GM19452 (cell line): Measurements from ENCODE around the gene PSD2.

Experiments
- ATAC-seq: cut with Tn5 transposase; IDR thresholded peaks from one replicate; pipeline ENCODE4 v1.9.1; 2021; ENCODE audit not compliant: unreplicated experiment

The PSD2 gene

GRCh38 chr5:139854029-139854605 lies 58.5 kb downstream of the PSD2 start:
- ATAC-seq, result no peak

GRCh38 chr5:139854953-139855352 lies 59.3 kb downstream of the PSD2 start:
- no peak for ATAC-seq

DNA sequence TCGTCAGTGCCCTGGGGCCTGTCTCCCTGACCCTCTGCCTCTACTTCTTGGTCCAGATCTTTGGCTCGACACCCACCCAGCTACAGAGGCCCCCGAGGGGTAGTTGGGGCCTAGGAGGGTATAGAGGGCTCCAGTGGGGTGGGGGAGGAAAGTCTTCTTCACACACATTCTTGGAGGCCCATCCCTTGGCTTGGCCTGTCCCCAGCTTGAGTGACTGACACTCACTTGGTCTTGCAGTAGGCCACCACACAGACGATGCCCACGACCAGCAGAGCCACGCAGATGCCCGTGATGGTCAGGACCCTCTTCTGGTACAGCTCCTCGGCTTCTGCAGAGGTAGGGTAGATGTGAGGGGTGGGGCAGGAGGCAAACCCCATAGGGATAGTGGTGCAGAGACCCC lies 59.8 kb downstream of the PSD2 start:
- no peak for ATAC-seq

DNA sequence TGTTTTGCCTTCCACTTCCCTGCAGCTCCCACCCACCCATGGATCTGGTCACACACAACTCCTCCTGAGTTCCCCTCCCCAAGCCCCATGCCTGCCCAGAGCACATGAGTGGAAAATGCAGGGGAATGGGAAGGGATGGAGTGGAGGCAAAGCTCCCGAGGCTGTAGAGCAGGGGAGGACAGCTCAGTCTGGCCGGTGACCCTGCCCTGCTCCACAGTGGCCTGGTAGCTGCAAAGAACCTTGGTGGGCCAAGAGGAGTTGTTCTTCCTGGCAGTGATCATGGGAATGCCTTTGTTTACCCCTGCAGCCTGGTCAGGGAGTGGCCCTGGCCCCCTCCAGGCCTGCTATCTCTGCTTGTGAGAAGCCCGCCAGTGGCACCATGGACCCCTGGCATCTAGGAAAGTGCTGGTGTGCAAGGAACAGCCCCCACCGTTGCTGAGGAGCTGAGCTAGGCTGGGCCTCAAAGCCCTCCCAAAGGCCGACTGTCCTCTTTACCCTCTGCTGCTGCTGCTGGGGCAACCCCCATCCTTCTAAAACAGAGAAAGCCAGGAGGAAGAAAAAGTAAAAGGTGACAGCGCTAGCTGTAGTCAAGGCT lies 60.4 kb downstream of the PSD2 start:
- ATAC-seq, result no peak

DNA sequence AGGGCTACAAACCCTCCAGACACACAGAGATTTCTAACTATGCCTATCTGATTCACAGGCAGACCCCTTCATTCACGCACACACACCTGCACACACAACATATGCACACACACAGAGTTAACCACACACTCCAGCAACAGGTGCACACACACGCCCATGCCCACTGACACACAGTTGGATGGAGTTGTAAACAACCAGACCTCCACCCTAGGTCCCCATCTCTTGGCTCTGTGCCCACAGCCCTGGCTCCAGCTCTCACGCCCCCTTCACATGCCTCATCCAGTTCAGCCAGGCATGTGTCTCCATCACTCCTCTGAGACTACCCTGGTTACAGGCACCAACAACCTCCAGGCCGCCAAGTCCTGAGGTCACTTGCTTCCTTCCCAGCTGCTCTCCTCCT lies 61.1 kb downstream of the PSD2 start:
- no peak for ATAC-seq

GRCh38 chr5:139859013-139859412 lies 63.4 kb downstream of the PSD2 start:
- ATAC-seq, result no peak

DNA sequence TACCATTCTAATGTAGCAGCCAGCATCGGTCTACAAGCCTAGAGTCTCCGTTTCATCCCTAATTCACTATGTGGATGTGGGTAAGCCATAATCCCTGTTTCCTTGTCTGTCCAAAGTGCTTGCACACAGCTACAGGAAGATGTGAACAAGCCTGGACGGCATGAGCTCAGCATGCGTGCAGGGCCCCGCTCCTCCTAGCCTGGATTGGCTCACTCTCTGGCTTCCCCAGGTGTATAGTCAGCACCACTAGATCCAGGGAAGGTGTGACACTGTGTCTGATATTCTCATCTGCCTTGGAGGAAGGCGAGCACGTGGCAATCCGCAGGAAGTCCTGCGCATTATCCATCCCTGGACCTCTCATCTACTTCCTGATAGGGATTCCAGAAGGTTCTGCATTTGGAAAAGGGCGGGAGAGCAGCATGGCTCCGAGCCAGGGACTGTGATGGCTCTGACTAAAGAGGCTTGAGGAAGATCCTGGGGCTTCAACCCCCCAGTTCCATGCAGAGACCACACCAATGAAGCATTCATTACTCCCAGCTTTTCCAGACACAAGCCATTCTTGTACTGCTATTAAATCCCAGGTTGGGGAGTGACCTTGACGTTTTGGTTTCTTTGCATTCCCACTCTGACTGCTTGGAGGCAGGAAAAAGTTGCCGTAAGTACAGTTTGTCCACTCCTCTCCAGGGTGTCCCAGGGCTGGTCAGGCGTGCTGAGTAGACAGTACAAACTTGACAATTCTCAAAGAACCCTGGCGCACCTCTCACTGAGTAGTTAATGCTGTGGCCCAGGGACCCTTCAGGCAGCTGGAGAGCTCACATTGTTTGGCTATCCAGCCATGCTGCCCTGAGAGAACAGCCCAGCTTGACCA lies 65.6 kb downstream of the PSD2 start:
- no peak for ATAC-seq

- no peak for ATAC-seq
Measured at GRCh38 chr5:139861889-139862207, 66.2 kb downstream of the PSD2 start.

GRCh38 chr5:139862313-139862712 lies 66.7 kb downstream of the PSD2 start:
- ATAC-seq, result peak; percentile 48

DNA sequence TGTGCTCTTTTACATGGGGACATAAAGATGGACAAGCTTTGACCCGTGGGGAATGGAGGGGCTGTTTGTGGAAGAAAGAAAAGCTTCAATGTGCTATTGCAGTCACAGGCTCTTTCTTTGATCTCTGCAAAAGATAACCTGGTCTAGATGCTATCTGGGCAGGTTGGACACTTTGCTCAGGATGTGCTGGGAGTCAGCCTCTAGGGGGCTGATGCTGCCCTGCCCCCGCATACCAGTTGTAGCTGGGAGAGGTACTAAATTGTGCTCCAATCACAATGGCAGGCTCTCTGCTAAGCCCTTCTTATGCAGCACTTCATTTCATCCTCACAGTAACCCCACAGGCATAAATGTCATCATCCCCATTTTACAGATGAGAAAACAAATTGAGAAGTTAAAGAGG lies 67.2 kb downstream of the PSD2 start:
- ATAC-seq, result no peak

DNA sequence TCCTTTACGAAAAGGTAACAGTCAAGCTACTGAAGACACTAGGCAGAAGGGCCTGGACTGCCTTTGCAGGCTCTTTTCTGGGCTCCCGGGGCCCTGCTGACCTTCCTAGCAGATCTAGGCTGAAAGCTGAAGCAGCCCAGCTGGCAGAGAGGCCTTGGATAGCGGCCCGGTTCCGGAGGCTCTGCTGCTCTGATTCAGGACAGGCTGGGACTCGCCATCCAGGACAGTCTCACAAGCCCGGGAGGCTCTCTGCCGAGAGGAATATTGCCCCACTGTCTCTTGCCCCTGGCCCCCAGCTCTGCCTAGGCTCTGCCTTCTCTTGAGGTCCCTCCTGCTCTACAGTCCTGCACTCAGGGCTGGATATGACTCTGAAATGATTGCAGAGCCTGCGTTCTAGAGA lies 67.8 kb downstream of the PSD2 start:
- ATAC-seq, result no peak

DNA sequence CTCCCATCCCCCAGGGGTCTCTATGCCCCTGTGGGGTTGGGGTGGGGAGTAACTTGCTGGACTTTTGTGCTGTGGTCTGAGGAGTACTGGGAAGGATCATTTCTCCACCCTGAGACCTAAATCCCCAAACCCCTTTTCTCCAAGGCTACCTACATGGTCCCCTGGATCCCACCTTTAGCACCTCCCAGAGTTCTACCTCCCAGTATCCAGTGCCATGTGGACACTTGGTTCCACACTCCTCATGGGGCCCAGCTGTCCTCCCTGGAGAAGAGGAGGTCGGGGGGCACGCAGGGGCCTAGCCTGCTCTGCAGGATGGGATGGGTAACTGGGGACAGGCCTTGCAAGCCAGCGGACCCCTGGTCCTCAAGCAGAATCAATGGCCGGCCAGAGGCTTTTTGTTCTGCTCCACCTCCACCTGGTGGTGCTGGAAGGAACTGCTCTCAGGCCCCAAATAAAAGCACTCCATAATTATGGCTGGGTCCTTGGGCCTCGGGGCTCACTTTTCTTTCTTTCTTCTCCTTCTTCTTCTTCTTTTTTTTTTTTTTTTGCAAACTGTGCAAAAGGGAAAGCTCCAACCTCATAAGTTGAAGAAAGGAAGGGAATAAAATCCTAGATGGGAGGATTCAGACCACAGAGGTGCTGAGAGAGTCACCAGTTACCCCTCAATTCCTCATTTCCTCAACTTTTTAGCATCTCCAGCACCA lies 68.4 kb downstream of the PSD2 start:
- ATAC-seq, result no peak

GRCh38 chr5:139864716-139865483 lies 69.3 kb downstream of the PSD2 start:
- ATAC-seq, result no peak

GRCh38 chr5:139867109-139867508 lies 71.5 kb downstream of the PSD2 start:
- no peak for ATAC-seq

GRCh38 chr5:139867581-139867980 lies 72.0 kb downstream of the PSD2 start:
- no peak for ATAC-seq

DNA sequence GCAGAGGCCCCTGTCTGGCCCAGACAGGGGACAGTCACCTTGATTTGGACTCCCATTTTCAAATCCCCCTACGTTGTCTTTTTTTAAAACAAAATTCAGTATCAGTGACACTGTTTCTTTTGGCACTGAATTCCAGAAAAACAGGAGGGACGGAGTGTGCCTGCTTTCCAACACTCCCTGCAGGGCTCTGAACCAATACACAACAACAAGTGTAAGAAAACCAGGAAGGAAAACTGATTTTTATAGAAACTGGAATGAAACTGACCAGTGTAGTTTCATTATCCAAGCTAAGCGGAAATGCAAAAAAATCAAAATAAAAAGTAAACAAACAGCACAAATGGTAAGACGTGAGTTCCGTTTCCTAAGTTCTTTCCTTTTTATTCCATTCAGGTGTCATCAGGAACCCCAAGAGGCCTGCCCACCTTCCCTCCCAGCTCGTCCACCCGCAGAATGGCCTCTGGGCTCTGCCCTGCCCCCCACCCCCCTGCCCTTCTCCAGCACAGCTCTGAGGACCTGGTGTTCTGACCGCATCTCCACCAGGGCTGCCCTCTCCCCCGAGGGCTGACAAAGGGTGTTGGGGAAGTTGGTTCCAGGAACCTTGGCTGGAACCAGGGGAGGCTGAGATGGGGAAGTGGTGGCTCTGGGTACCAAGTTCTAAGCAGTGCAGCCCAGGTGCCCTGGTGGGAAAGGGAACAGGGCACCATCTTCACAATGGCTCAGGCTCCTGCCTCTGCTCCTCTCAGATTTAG lies 73.6 kb downstream of the PSD2 start:
- no peak for ATAC-seq

GRCh38 chr5:139870677-139871076 lies 75.1 kb downstream of the PSD2 start:
- no peak for ATAC-seq

- no peak for ATAC-seq
Measured at GRCh38 chr5:139871614-139872013, 76.0 kb downstream of the PSD2 start.

DNA sequence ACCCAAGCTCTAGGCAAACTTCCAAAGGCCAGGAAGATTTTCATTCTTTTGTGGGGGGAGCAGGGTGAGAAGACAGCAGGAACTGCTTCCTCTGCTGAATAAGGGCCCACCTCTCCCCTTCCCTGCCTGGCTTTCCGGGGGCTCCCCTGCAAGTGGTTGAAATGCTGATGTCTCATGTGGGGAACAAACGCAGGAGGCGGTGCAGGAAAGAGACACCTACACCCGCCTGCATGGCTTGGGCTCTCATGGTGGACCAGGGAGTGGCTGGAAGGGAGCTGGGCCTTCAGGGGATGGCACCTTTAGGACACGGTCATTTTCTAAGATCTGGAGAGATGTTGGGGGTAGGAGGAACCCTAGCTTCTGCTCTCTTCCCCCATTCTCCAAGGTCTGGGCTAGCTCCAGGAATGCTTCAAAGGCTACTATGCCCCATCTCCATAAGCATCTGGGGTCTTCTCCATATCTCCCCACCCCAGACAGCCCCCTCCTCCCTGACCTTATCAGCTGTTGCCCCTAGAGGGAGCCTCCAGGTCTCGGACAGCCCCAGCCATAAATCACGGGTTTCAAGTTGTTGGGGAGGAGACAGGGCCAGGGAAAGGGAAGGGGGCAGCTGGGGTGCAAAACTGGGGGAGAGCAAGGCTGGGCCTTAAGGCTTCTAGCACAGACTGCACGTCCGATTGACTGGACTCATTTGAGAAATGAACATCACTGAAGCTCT lies 76.6 kb downstream of the PSD2 start:
- ATAC-seq, result no peak
